GM19043 (cell line): ENCODE data around the gene OR6S1.
"Not testable (repeated sequence)": the region's sequence is repeated elsewhere in the genome, so short reads cannot be mapped to it uniquely, and the experiment has no call there.

Experiments used
- ATAC-seq: cut with Tn5 transposase; IDR thresholded peaks from one replicate; pipeline ENCODE4 v1.9.1; 2021; ENCODE audit warnings: low read depth; ENCODE audit not compliant: unreplicated experiment

Gene OR6S1

GRCh38 chr14:20632448-20632830 lies 9.1 kb downstream of the OR6S1 start:
- ATAC-seq = no peak

GRCh38 chr14:20631880-20632389 lies 9.6 kb downstream of the OR6S1 start:
- ATAC-seq = no peak

- no peak for ATAC-seq
Measured at GRCh38 chr14:20631023-20631879, 10.2 kb downstream of the OR6S1 start.

- ATAC-seq = no peak
Measured at GRCh38 chr14:20630340-20631022, 11.0 kb downstream of the OR6S1 start.

GRCh38 chr14:20628063-20628854 lies 13.2 kb downstream of the OR6S1 start:
- ATAC-seq = no peak

- ATAC-seq = no peak
Measured at GRCh38 chr14:20627346-20628027, 14.0 kb downstream of the OR6S1 start.

- no peak for ATAC-seq
Measured at GRCh38 chr14:20626274-20626673, 15.2 kb downstream of the OR6S1 start.

GRCh38 chr14:20624495-20625070 lies 16.9 kb downstream of the OR6S1 start:
- ATAC-seq = no peak

GRCh38 chr14:20623798-20624197 lies 17.7 kb downstream of the OR6S1 start:
- ATAC-seq = no peak

GRCh38 chr14:20622816-20623291 lies 18.6 kb downstream of the OR6S1 start:
- ATAC-seq = no peak

GRCh38 chr14:20620798-20621478 lies 20.6 kb downstream of the OR6S1 start:
- ATAC-seq = no peak

GRCh38 chr14:20619688-20620087 lies 21.8 kb downstream of the OR6S1 start:
- not testable (repeated sequence) for ATAC-seq

- no peak for ATAC-seq
Measured at GRCh38 chr14:20618271-20618749, 23.2 kb downstream of the OR6S1 start.

- peak; percentile 40 for ATAC-seq
Measured at GRCh38 chr14:20617138-20618003, 24.1 kb downstream of the OR6S1 start.

GRCh38 chr14:20615996-20616395 lies 25.5 kb downstream of the OR6S1 start:
- no peak for ATAC-seq

- peak; percentile 3 for ATAC-seq
Measured at GRCh38 chr14:20614038-20614840, 27.3 kb downstream of the OR6S1 start.
